ENCODE results near the gene UGT1A6. TPM values are rescaled to one million over a fixed set of nuclear protein-coding genes. Genes with fewer than 3 reads are reported as not detected.
"Not testable (repeated sequence)": the region's sequence is repeated elsewhere in the genome, so short reads cannot be mapped to it uniquely, and the experiment has no call there.

The UGT1A6 gene
- total RNA-seq, 4 donors from 2014 or later, result 0.82 TPM; not detected in 3

- no peak for DNase-seq (ENCODE audit: low spot score)
- no peak for TF ChIP-seq CTCF (IDR thresholded peaks at IDR 0.05)
- ATAC-seq (ENCODE audit: low FRiP score), result no peak
Measured at GRCh38 chr2:233713262-233713615, 20.5 kb downstream of the UGT1A6 start.

- TF ChIP-seq CTCF (IDR thresholded peaks at IDR 0.05), result no peak
- DNase-seq (ENCODE audit: low spot score) (no peak), ATAC-seq (ENCODE audit: low FRiP score) (no peak)
Measured at GRCh38 chr2:233714121-233714520, 21.4 kb downstream of the UGT1A6 start.

GRCh38 chr2:233718552-233718951 lies 25.9 kb downstream of the UGT1A6 start, which contains the start of gene UGT1A4:
Gene UGT1A4 (plus strand): TSS chr2:233718736. CDS start chr2:233718821, 85 bp downstream.
- ATAC-seq (ENCODE audit: low FRiP score), result no peak
- TF ChIP-seq CTCF (IDR thresholded peaks at IDR 0.05), result no peak

GRCh38 chr2:233728723-233729301 lies 36.1 kb downstream of the UGT1A6 start, which contains the start of gene UGT1A3:
Gene UGT1A3 (plus strand): TSS chr2:233729042. CDS start chr2:233729127, 85 bp downstream.
- no peak for TF ChIP-seq CTCF (IDR thresholded peaks at IDR 0.05)
- ATAC-seq (ENCODE audit: low FRiP score) (no peak), DNase-seq (ENCODE audit: low spot score) (no peak)

More at GRCh38 chr2:233718552-233718951, 25.9 kb downstream of the UGT1A6 start, which contains the start of gene UGT1A4:
- no peak for DNase-seq (ENCODE audit: low spot score)

- ATAC-seq (ENCODE audit: low FRiP score); DNase-seq (ENCODE audit: low spot score): not testable (repeated sequence)
Measured at GRCh38 chr2:233736868-233737653, 44.4 kb downstream of the UGT1A6 start.

GRCh38 chr2:233740870-233741269 lies 48.2 kb downstream of the UGT1A6 start:
- TF ChIP-seq CTCF (IDR thresholded peaks at IDR 0.05), result no peak
- no peak for ATAC-seq (ENCODE audit: low FRiP score)
- DNase-seq (ENCODE audit: low spot score), result no peak

- no peak for TF ChIP-seq CTCF (IDR thresholded peaks at IDR 0.05)
- DNase-seq (ENCODE audit: low spot score), result no peak
- no peak for ATAC-seq (ENCODE audit: low FRiP score)
Measured at GRCh38 chr2:233743464-233744259, 51.0 kb downstream of the UGT1A6 start.

All from omental fat pad (tissue), 4 donors.